A549 treated with AZD9567 at 1 μM for 4 hours (cell line): ENCODE results near the gene GAB2. TPM values are rescaled to one million over a fixed set of nuclear protein-coding genes. Genes with fewer than 3 reads are reported as not detected.

Experiments used
- total RNA-seq: library from RNA; stranded (reverse); fragments of 200-300 nt; extraction: Qiagen RNA extraction; gene quantifications from 5 replicates; pipeline ENCODE4 v1.2.3, GENCODE V29; 2022; ENCODE audit not compliant: insufficient read depth

The GAB2 gene
- 3.0 to 4.2 TPM (median 4.0 TPM) in 5 replicates for total RNA-seq

GRCh38 chr11:78417175-78417887 lies at the start of gene GAB2:
GAB2 (minus strand) TSS chr11:78417820; CDS start chr11:78417720, 100 bp downstream.

DNA sequence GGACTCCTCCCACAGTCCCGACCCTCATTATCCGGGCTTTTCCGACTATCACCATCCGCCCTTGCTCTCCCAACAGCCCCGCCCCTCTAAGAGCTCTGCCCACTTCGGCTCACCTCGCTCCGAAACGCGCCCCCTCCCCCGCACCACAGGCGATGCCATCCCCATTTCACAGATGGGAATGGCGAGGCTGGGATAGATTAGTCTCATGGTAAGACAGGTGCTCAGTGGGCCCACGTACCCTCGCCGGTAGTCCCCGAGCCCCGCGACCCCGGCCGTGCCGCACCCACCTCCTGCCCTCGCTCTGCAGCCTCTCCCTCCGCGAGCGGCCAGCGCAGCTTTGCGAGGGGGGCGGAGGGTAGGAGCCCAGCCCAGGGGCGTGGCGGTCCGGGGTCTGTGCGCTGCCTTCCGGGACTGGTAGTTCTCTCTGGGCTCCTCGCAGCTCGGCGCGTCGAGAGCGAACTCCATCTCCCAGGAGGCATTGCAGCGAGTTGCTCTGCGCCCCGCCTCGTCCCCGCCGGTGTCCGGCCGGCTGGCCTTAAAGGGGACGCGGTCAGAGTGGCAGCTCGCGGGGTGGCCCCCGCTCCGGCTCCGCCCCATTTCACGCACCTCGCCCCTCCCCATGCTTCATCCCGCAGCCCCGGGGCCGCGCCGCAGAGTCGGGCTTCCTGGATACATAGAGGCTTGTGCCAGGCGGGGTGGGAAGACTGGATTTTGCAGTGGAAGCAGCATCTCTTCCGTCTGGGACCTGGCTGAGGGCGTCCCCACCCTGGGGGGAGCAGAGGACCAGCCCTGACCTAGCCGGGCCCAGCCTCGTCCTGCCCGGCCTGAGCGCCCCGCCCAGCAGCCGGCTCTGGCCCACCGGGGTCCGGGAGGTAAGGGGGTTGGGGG lies 229.1 kb downstream of the GAB2 start, which contains the start of the genes KCTD21 and USP35:
Gene KCTD21 (minus strand): TSS at position 341 of the 888 bp plus-strand sequence. CDS start 14,072 bp downstream, outside the sequence.
Gene USP35 (plus strand): TSS at position 634 of the 888 bp plus-strand sequence. CDS start 7,327 bp downstream, outside the sequence.

Other genes with a start within 250 kb of the GAB2 start
- gene KCTD21, start 229.2 kb downstream of the GAB2 start, total RNA-seq: 8.4 to 13.4 TPM (median 8.6 TPM) in 5 replicates
- 5.6 to 7.9 TPM (median 7.4 TPM) in 5 replicates for gene USP35, start 228.9 kb downstream of the GAB2 start, total RNA-seq
- gene NARS2, start 157.0 kb upstream of the GAB2 start, total RNA-seq: 18.1 to 29.6 TPM (median 20.4 TPM) in 5 replicates